Measurements from ENCODE around the gene PCSK6.

DNA sequence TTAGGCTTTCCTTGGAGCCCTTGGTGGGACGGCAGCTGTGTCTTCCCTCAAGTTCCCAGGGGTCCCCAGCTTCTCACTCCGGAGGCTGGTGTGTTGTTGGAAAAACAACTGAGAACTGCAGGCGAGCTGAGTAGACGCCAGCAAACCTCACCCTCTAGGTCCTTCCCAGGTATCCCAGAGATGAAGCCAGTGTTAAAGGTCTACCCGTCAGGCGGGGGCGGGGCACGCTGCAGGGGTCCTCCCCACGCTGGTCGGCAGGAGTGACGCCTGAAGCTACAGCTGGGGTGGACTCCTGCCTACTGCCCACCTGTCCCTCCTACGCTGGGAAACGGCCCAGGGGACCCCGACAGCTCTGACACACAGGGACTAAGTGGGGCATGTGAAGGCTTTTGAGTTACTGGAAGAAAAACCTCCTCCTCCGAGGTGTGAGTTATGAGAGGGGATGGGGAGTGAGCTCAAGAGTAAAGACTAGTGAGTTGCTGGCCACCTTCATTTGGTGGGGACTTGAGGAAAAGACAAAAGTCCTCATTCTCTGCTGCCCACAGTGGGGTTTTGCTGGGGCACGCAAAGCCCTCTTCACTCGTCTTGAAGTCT, 162.3 kb downstream of the PCSK6 start:
- no peak for TF ChIP-seq EZH2phosphoT487 (IDR thresholded peaks at IDR 0.05; ENCODE audit: borderline replicate concordance)
- TF ChIP-seq, protein P1, sequence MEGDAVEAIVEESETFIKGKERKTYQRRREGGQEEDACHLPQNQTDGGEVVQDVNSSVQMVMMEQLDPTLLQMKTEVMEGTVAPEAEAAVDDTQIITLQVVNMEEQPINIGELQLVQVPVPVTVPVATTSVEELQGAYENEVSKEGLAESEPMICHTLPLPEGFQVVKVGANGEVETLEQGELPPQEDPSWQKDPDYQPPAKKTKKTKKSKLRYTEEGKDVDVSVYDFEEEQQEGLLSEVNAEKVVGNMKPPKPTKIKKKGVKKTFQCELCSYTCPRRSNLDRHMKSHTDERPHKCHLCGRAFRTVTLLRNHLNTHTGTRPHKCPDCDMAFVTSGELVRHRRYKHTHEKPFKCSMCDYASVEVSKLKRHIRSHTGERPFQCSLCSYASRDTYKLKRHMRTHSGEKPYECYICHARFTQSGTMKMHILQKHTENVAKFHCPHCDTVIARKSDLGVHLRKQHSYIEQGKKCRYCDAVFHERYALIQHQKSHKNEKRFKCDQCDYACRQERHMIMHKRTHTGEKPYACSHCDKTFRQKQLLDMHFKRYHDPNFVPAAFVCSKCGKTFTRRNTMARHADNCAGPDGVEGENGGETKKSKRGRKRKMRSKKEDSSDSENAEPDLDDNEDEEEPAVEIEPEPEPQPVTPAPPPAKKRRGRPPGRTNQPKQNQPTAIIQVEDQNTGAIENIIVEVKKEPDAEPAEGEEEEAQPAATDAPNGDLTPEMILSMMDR (conservative IDR thresholded peaks at IDR 0.05; ENCODE audit: low read length): no peak
